Gastrocnemius medialis (tissue), 4 donors: ENCODE data around the gene ARL5C. TPM values are rescaled to one million over a fixed set of nuclear protein-coding genes. Genes with fewer than 3 reads are reported as not detected.

Source experiments
- ATAC-seq, 2 donors: fragments of 150-250 bp; one replicate each; pipeline ENCODE4 v1.9.1; 2016
- DNase-seq, 2 donors: peaks; one replicate each; pipeline ENCODE4 v3.0.0-alpha.2; 2019
- H3K27ac ChIP-seq, 4 donors: fragments of 200-600 bp; sonication (generic); 1 replicate in 1 of 4; 2 replicates in 3 of 4; pipeline ENCODE4 v1.5.1; 2016 to 2018; ENCODE audit warnings: mild to moderate bottlenecking in 2 of 4, moderate library complexity in 1 of 4
- H3K27me3 ChIP-seq, 3 donors: fragments of 200-600 bp; sonication (generic) in 2 of 3; 1 replicate in 1 of 3; 2 replicates in 2 of 3; pipeline versions ENCODE4 v1.5.1 to v1.6.0; 2016 to 2019; ENCODE audit warnings: mild to moderate bottlenecking in 1 of 3, moderate library complexity in 1 of 3
- H3K36me3 ChIP-seq, 2 donors: fragments of 200-600 bp; sonication (generic) in 1 of 2; one replicate each; pipeline ENCODE4 v1.5.1; 2017 to 2018
- H3K4me1 ChIP-seq, 2 donors: fragments of 200-600 bp; sonication (generic) in 1 of 2; one replicate each; pipeline ENCODE4 v1.5.1; 2016 to 2017; ENCODE audit warnings: mild to moderate bottlenecking in 2 of 2
- H3K4me3 ChIP-seq, 4 donors: fragments of 200-600 bp; sonication (generic) in 3 of 4; 1 replicate in 1 of 4; 2 replicates in 3 of 4; pipeline ENCODE4 v1.5.1; 2016 to 2019; ENCODE audit warnings: mild to moderate bottlenecking in 2 of 4
- H3K9me3 ChIP-seq, 3 donors: fragments of 200-600 bp; sonication (generic) in 2 of 3; 1 replicate in 1 of 3; 2 replicates in 2 of 3; pipeline ENCODE4 v1.5.1; 2016 to 2019
- CTCF ChIP-seq, 5 experiments: fragments of 450-650 bp in 3 of 5; fragments of 200-600 bp in 2 of 5; sonication (generic) in 2 of 5; IDR thresholded peaks in 4 of 5; conservative IDR thresholded peaks in 1 of 5; 1 replicate in 4 of 5; 2 replicates in 1 of 5; pipeline ENCODE4 v1.5.1; 2016 to 2019; ENCODE audit warnings: antibody characterized with exemption in 5 of 5, mild to moderate bottlenecking in 3 of 5, moderate library complexity in 3 of 5
- POLR2A ChIP-seq, 2 donors: fragments of 450-650 bp; IDR thresholded peaks; one replicate each; pipeline ENCODE4 v1.6.1; 2017; ENCODE audit warnings: antibody characterized with exemption in 2 of 2, mild to moderate bottlenecking in 2 of 2, moderate library complexity in 2 of 2
- in situ Hi-C, 4 donors: fragments of 200-750 bp; cut with MboI; loops; one replicate each; pipeline versions ENCODE4 v1.15.0 to v1.8.0; 2017; ENCODE audit warnings: low sequenced_read_pairs in 4 of 4
- intact Hi-C: fragments of 100-400 bp; cut with DNase I; formaldehyde crosslinking; loops from one replicate; pipeline ENCODE4 v1.15.1; 2023; ENCODE audit warnings: low total_unique reads
- total RNA-seq, 4 donors: library from RNA; depleted of rRNA; stranded (reverse); fragments of >200 nt; gene quantifications; one replicate each; pipeline versions ENCODE4 v1.1.0 to v1.2.3, GENCODE V29; 2016

ARL5C gene
- total RNA-seq, 4 donors from 2014 or later: 0.20 to 0.22 TPM; not detected in 2

GRCh38 chr17:39151150-39151942, 14.6 kb downstream of the ARL5C start, which contains the start of gene PLXDC1:
Gene PLXDC1, minus strand, starts transcription at chr17:39151637. Its CDS starts 200 bp downstream, at chr17:39151437.
- Histone ChIP-seq H3K4me3 (peak within 1 kb of the TSS; percentile 61 to 89 (median 86)), H3K4me1 (peaks cover 11 to 13% of the 10 kb centered on the region in 2 donors), H3K9me3 (no peaks in the 10 kb centered on the region), H3K36me3 (no peaks in the 10 kb centered on the region), H3K27me3 (peaks cover 5 to 18% (median 7%) of the 10 kb centered on the region in 3 donors), H3K27ac (peak within 1 kb of the TSS; percentile 84 to 96 (median 92))
- intact Hi-C loops: no loop called here
- ATAC-seq: no peak
- TF ChIP-seq CTCF (IDR thresholded peaks at IDR 0.05 in 4 of 5, conservative IDR thresholded peaks at IDR 0.05 in 1 of 5) (no peak), POLR2A (IDR thresholded peaks at IDR 0.05) (no peak)
- no peak for DNase-seq
- in situ Hi-C loops: loop anchor here in 1 of 4 donors (25.0 kb wide), 1 partner anchor 289 kb away; the partner anchor contains the start of genes LASP1 and RPL23

- DNase-seq (no peak), ATAC-seq (no peak)
- H3K4me3 ChIP-seq: peak overlapping the region; percentile 43 to 85 (median 48)
- peaks cover 11 to 13% of the 10 kb centered on the region in 2 donors for H3K4me1 ChIP-seq
- intact Hi-C loops (no loop called here), in situ Hi-C loops (loop anchor here in 1 of 4 donors (25.0 kb wide), 1 partner anchor 288 kb away; the partner anchor contains the start of genes LASP1 and RPL23)
- H3K27ac ChIP-seq: peak overlapping the region; percentile 58 to 94 (median 68)
- H3K36me3 ChIP-seq: no peaks in the 10 kb centered on the region
- TF ChIP-seq CTCF (IDR thresholded peaks at IDR 0.05 in 4 of 5, conservative IDR thresholded peaks at IDR 0.05 in 1 of 5) (no peak), POLR2A (IDR thresholded peaks at IDR 0.05) (no peak)
- H3K27me3 ChIP-seq: peaks cover 5 to 18% (median 7%) of the 10 kb centered on the region in 3 donors
- no peaks in the 10 kb centered on the region for H3K9me3 ChIP-seq
Measured at GRCh38 chr17:39150795-39151149, 15.2 kb downstream of the ARL5C start.

GRCh38 chr17:39150104-39150634, 15.8 kb downstream of the ARL5C start:
- Histone ChIP-seq H3K27me3 (peaks cover 5 to 18% (median 7%) of the 10 kb centered on the region in 3 donors), H3K36me3 (no peaks in the 10 kb centered on the region), H3K4me1 (peaks cover 11 to 13% of the 10 kb centered on the region in 2 donors), H3K9me3 (no peaks in the 10 kb centered on the region), H3K27ac (peak overlapping the region in 3 of 4 donors; percentile 3 to 69 (median 18)), H3K4me3 (no peak overlapping the region)
- intact Hi-C loops (no loop called here), in situ Hi-C loops (loop anchor here in 1 of 4 donors (25.0 kb wide), 1 partner anchor 288 kb away; the partner anchor contains the start of genes LASP1 and RPL23)
- TF ChIP-seq CTCF (IDR thresholded peaks at IDR 0.05 in 4 of 5, conservative IDR thresholded peaks at IDR 0.05 in 1 of 5) (no peak), POLR2A (IDR thresholded peaks at IDR 0.05) (no peak)
- DNase-seq (no peak), ATAC-seq (no peak)

GRCh38 chr17:39147221-39148185, 18.5 kb downstream of the ARL5C start:
- no peak for ATAC-seq
- no peaks in the 10 kb centered on the region for H3K9me3 ChIP-seq
- H3K27me3 ChIP-seq: peaks cover 5 to 18% (median 7%) of the 10 kb centered on the region in 3 donors
- DNase-seq: no peak
- TF ChIP-seq POLR2A (IDR thresholded peaks at IDR 0.05) (no peak), CTCF (IDR thresholded peaks at IDR 0.05 in 4 of 5, conservative IDR thresholded peaks at IDR 0.05 in 1 of 5) (no peak)
- in situ Hi-C loops (loop anchor here (5.0 to 10.0 kb wide), 4 partner anchors 83 to 165 kb away; no protein-coding TSS in a partner anchor), intact Hi-C loops (loop anchor here (5.0 kb wide), 1 partner anchor 145 kb away; no protein-coding TSS in a partner anchor)
- H3K36me3 ChIP-seq: no peaks in the 10 kb centered on the region
- H3K27ac ChIP-seq: no peak overlapping the region
- H3K4me1 ChIP-seq: peaks cover 9 to 14% of the 10 kb centered on the region in 2 donors
- H3K4me3 ChIP-seq: no peak overlapping the region
